T-cell (primary cell): ENCODE data around the gene SPZ1. TPM values are rescaled to one million over a fixed set of nuclear protein-coding genes. Genes with fewer than 3 reads are reported as not detected.

Experiments used
- ATAC-seq, 4 experiments: fragments of 200-7000 bp in 3 of 4; fragments of 150-1000 bp in 1 of 4; cut with Tn5 transposase; replicated peaks in 1 of 4; 1 replicate in 3 of 4; 2 replicates in 1 of 4; pipeline ENCODE4 v1.10.0; 2021; ENCODE audit warnings: moderate library complexity in 3 of 4, mild to moderate bottlenecking in 2 of 4, moderate number of reproducible peaks in 1 of 4
- CTCF ChIA-PET, 2 donors: fragments of 300-600 bp; sonication (Branson Sonifier 250); formaldehyde crosslinking; loops; one replicate each; lab custom pipeline; 2022; ENCODE audit warnings: antibody characterized with exemption in 2 of 2; lab: Charles Lee
- POLR2A ChIA-PET, 2 donors: fragments of 300-600 bp; sonication (Branson Sonifier 250); formaldehyde crosslinking; loops; one replicate each; lab custom pipeline; 2022; ENCODE audit warnings: antibody characterized with exemption in 2 of 2; lab: Charles Lee
- DNase-seq, 35 experiments: peaks; one replicate each; pipeline versions ENCODE4 v3.0.0 to v3.0.0-alpha.2; 2013 to 2023
- H3K27ac ChIP-seq: one replicate; pipeline ENCODE4 v1.5.1; 2013; ENCODE audit warnings: low read length
- H3K27me3 ChIP-seq, 2 experiments: replicated peaks in 1 of 2; 1 replicate in 1 of 2; 2 replicates in 1 of 2; pipeline versions ENCODE4 v1.6.1 to v1.7.0; 2013; ENCODE audit warnings: low read length in 1 of 2, mixed read lengths in 1 of 2; ENCODE audit not compliant: control insufficient read depth in 2 of 2, insufficient read depth in 2 of 2; ENCODE audit errors: extremely low read depth in 1 of 2
- H3K36me3 ChIP-seq, 2 donors: 1 replicate in 1 of 2; 2 replicates in 1 of 2; pipeline versions ENCODE4 v1.6.1 to v1.7.0; 2013; ENCODE audit warnings: low read length in 1 of 2; ENCODE audit not compliant: control insufficient read depth in 2 of 2, insufficient read depth in 1 of 2; ENCODE audit errors: extremely low read depth in 1 of 2
- H3K4me1 ChIP-seq, 2 experiments: 1 replicate in 1 of 2; 2 replicates in 1 of 2; pipeline versions ENCODE4 v1.6.1 to v1.7.0; 2013; ENCODE audit warnings: low read length in 2 of 2, mixed read lengths in 1 of 2; ENCODE audit not compliant: insufficient read depth in 2 of 2, control insufficient read depth in 1 of 2; ENCODE audit errors: extremely low read depth in 1 of 2
- H3K4me3 ChIP-seq, 2 donors: 1 replicate in 1 of 2; 2 replicates in 1 of 2; pipeline versions ENCODE4 v1.5.1 to v1.7.0; 2013; ENCODE audit warnings: mild to moderate bottlenecking in 2 of 2, low read length in 1 of 2, moderate library complexity in 1 of 2; ENCODE audit not compliant: control insufficient read depth in 1 of 2; ENCODE audit errors: extremely low read depth in 1 of 2
- H3K9me3 ChIP-seq: 2 replicates; pipeline ENCODE4 v1.7.0; 2013
- H3K27ac Mint-ChIP-seq, 2 donors: one replicate each; pipeline ENCODE4 v1.8.0; 2020 to 2021; ENCODE audit warnings: mild to moderate bottlenecking in 2 of 2, mixed read lengths in 2 of 2
- H3K27me3 Mint-ChIP-seq, 2 donors: one replicate each; pipeline ENCODE4 v1.8.0; 2021 to 2022; ENCODE audit warnings: mixed read lengths in 2 of 2
- H3K36me3 Mint-ChIP-seq: one replicate; pipeline ENCODE4 v1.8.0; 2021; ENCODE audit warnings: mixed read lengths
- H3K4me1 Mint-ChIP-seq, 3 donors: one replicate each; pipeline ENCODE4 v1.8.0; 2020 to 2022; ENCODE audit warnings: mixed read lengths in 3 of 3, mild to moderate bottlenecking in 1 of 3
- H3K4me3 Mint-ChIP-seq, 3 donors: one replicate each; pipeline ENCODE4 v1.8.0; 2020 to 2022; ENCODE audit warnings: mild to moderate bottlenecking in 3 of 3, mixed read lengths in 3 of 3, moderate library complexity in 3 of 3
- H3K9me3 Mint-ChIP-seq, 3 donors: one replicate each; pipeline ENCODE4 v1.8.0; 2020 to 2022; ENCODE audit warnings: mixed read lengths in 3 of 3
- whole genome bisulfite sequencing: methylation state at CpG from one replicate; pipeline ENCODE4 v1.1.5; 2013; ENCODE audit warnings: missing lambda C conversion rate; ENCODE audit not compliant: insufficient coverage; 5-methylcytosine and 5-hydroxymethylcytosine counted together
- total RNA-seq, 35 experiments: library from RNA in 6 of 35; stranded (reverse) in 6 of 35; fragments of 120-200 nt in 1 of 35; gene quantifications; one replicate each; pipeline versions ENCODE4 v1.2.1 to v1.2.4 and lab custom pipeline; 2013 to 2026

The SPZ1 gene
- total RNA-seq, 5 donors from 2014 or later (not counting 1 experiment from before 2014, with no cell fraction given), result not detected

DNA sequence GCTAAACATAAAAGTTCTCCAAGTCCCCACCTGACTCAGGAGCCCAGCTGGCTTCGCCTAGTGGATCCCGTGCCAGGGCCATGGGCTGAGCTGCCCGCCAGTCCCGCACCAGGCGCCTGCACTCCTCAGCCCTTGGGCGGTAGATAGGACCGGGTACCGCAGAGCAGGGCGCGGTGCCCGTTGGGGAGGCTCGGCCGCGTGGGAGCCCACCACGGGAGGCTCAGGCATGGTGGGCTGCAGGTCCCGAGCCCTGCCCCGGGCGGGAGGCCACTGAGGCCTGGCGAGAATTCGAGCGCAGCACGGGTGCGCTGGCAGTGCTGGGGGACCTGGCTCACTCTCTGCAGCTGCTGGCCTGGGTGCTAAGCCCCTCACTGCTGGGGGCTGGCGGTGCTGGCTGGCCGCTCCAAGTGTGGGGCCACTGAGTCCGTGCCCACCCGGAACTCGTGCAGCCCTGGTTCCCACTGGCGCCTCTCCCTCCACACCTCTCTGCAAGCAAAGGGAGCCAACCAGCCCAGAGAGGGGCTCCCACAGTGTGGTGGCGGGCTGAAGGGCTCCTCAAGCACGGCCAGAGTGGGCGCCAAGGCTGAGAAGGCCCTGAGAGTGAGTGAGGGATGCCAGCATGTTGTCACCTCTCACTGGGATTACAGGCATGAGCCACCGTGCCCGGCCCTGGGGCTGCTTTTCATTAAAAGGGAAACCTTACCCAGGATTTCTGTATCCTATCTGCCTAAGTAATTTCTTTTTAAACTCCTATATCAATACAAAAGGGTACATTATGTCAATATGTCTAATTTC lies 9.7 kb upstream of the SPZ1 start:
- Histone ChIP-seq H3K27ac (no peak overlapping the region), H3K27me3 (peaks cover 0 to 2% of the 10 kb centered on the region in 2 experiments), H3K4me1 (no peaks in the 10 kb centered on the region), H3K4me3 (no peak overlapping the region), H3K36me3 (no peaks in the 10 kb centered on the region), H3K9me3 (no peaks in the 10 kb centered on the region)
- POLR2A ChIA-PET, result no interaction called here
- Mint-ChIP-seq H3K4me1 (no peaks in the 10 kb centered on the region), H3K4me3 (no peak overlapping the region), H3K36me3 (no peaks in the 10 kb centered on the region), H3K27me3 (peaks cover 2% of the 10 kb centered on the region in 2 donors), H3K27ac (no peak overlapping the region), H3K9me3 (no peaks in the 10 kb centered on the region)
- CTCF ChIA-PET, result interaction anchor here (0.6 to 7.6 kb wide), 5 partner anchors 26 to 227 kb away, joined by 3 to 169 read pairs (median 26); no protein-coding TSS in a partner anchor
- WGBS, result 88% methylated on average over 28 of the region's 34 CpGs
- ATAC-seq (no peak), DNase-seq (no peak)

DNA sequence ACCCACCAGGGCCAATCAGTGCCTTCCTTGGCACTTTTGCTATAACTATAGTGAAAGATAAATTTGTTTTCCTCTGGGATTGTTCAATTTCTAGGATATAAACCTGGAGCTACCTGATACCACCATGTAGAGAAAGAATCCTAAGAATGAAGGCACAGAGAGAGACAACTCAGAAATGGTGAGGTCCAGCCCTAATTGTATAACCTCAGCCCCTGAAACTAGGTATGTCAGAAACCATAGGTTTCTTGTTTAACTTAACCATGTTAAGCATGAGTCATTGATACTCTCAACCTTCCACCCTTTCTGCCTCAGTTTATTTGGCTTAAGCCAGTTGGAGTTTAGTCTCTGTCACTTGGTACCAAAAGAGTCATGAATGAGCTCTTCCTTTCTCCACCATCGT lies 4.6 kb upstream of the SPZ1 start:
- no peak for DNase-seq
- Histone ChIP-seq H3K27me3 (peaks cover 0 to 8% of the 10 kb centered on the region in 2 experiments), H3K4me3 (no peak overlapping the region), H3K4me1 (no peaks in the 10 kb centered on the region), H3K36me3 (no peaks in the 10 kb centered on the region), H3K27ac (no peak overlapping the region), H3K9me3 (no peaks in the 10 kb centered on the region)
- Mint-ChIP-seq H3K27me3 (peaks cover 15 to 21% of the 10 kb centered on the region in 2 donors), H3K27ac (no peak overlapping the region), H3K4me1 (no peaks in the 10 kb centered on the region), H3K4me3 (no peak overlapping the region), H3K9me3 (no peaks in the 10 kb centered on the region), H3K36me3 (no peaks in the 10 kb centered on the region)
- ATAC-seq, result no peak
- ChIA-PET CTCF (no interaction called here), POLR2A (interaction anchor here in 1 of 2 donors (0.7 kb wide), 1 partner anchor 824 kb away, joined by 4 read pairs; no protein-coding TSS in a partner anchor)
- WGBS, result 83% methylated on average over 1 of the region's 1 CpG

DNA sequence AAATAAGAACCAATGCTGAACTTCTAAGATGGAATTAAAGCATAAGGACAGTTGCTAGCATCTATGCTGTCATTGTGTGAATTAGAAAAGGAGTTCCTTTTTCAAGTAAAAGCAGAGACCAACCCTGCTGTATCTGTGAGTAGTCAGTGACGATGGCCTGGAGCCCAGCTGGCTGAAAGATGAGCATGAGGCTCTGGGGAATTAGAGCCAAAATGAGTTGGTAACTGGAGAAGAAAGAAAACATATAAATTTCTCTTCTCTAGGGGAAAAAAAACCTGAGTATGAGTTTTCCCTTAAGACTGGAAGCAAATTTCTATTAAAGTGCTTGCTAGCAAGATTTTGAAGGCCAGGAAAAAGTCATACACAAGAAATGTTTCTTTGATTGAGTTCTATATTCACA lies 1.6 kb upstream of the SPZ1 start:
- Histone ChIP-seq H3K27ac (no peak overlapping the region), H3K36me3 (no peaks in the 10 kb centered on the region), H3K27me3 (peaks cover 0 to 9% of the 10 kb centered on the region in 2 experiments), H3K4me3 (no peak overlapping the region), H3K4me1 (no peaks in the 10 kb centered on the region), H3K9me3 (no peaks in the 10 kb centered on the region)
- Mint-ChIP-seq H3K4me3 (no peak overlapping the region), H3K9me3 (no peaks in the 10 kb centered on the region), H3K4me1 (no peaks in the 10 kb centered on the region), H3K27ac (no peak overlapping the region), H3K27me3 (peaks cover 15 to 27% of the 10 kb centered on the region in 2 donors), H3K36me3 (no peaks in the 10 kb centered on the region)
- no CpG with 5 or more reads among the region's 1 CpG for WGBS
- CTCF ChIA-PET, result interaction anchor here in 1 of 2 donors (0.6 to 1.2 kb wide), 2 partner anchors 10 to 96 kb away, joined by 3 to 4 read pairs; no protein-coding TSS in a partner anchor
- ATAC-seq (no peak), DNase-seq (no peak)
- POLR2A ChIA-PET, result interaction anchor here in 1 of 2 donors (1.1 kb wide), 1 partner anchor 9 kb away, joined by 6 read pairs; no protein-coding TSS in a partner anchor

DNA sequence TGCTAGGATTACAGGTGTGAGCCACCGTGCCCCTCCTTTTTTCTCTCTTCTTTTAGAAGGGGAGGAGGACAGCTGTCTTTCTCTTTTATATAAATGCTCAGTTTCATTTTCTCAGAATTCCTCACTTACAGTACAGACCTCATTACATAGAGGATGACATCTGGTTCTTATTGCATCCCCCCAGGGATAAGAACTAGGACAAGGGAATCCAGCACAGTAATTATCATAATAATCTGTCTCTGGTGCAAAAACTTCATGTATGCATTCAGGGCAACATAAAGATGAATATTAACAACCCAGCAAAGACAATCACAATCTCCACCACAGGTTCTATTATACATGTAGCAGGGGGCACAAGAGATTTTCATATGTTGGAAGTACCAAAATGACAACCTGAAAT lies 5.1 kb downstream of the SPZ1 start:
- H3K4me1 Mint-ChIP-seq, result no peaks in the 10 kb centered on the region
- POLR2A ChIA-PET, result no interaction called here
- no peak for ATAC-seq

DNA sequence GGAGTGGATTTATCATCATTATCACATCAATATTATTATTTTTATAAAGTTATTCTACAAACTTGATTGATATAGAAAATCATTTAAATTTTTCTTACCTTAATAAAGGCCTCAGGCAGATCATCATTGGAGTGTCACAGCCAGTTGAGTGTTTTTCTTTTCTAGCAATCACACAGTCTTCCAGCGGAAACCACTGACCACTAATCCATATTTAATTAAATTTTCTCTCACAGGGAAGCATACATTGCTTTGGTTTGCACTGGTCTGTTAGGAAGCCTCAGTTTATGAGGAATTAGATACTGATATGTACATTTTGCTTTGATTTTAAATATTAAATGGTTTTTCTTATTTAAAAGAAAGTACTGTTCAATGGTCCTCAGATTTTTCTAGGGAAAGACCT lies 6.7 kb downstream of the SPZ1 start:
- no peak overlapping the region for H3K27ac Mint-ChIP-seq
- POLR2A ChIA-PET, result no interaction called here

More for the DNA sequence above, 5.1 kb downstream of the SPZ1 start:
- H3K4me1 ChIP-seq, result no peaks in the 10 kb centered on the region
- H3K4me3 ChIP-seq, result no peak overlapping the region
- WGBS, result no CpG with 5 or more reads among the region's 1 CpG
- peaks cover 0 to 7% of the 10 kb centered on the region in 2 donors for H3K27me3 Mint-ChIP-seq
- peaks cover 0 to 3% of the 10 kb centered on the region in 2 experiments for H3K27me3 ChIP-seq
- no peaks in the 10 kb centered on the region for H3K36me3 Mint-ChIP-seq
- H3K9me3 Mint-ChIP-seq, result no peaks in the 10 kb centered on the region
- H3K4me3 Mint-ChIP-seq, result no peak overlapping the region
- H3K27ac ChIP-seq, result no peak overlapping the region
- DNase-seq, result no peak
- no peak overlapping the region for H3K27ac Mint-ChIP-seq
- CTCF ChIA-PET, result no interaction called here
- H3K9me3 ChIP-seq, result no peaks in the 10 kb centered on the region
- H3K36me3 ChIP-seq, result no peaks in the 10 kb centered on the region

DNA sequence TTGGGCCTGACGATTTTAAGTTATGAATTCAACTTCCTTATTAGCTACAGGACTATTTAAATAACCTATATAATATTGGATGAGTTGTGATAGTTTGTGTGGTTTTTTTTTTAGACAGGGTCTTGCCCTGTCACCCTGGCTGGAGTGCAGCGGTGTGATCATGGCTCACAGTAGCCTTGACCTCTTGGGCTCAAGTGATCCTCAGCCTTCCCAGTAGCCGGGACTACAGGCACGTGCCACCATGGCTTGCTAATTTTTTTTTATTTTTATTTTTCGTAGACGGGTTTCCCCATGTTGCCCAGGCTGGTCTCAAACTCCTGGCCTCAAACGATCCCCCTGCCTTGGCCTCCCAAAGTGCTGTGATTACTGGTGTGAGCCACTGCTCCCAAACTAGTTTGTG lies 17.6 kb downstream of the SPZ1 start:
- ATAC-seq (no peak), DNase-seq (no peak)
- Histone ChIP-seq H3K9me3 (no peaks in the 10 kb centered on the region), H3K27me3 (peaks cover 0 to 28% of the 10 kb centered on the region in 2 experiments), H3K27ac (no peak overlapping the region), H3K4me1 (no peaks in the 10 kb centered on the region), H3K4me3 (no peak overlapping the region), H3K36me3 (no peaks in the 10 kb centered on the region)
- Mint-ChIP-seq H3K9me3 (no peaks in the 10 kb centered on the region), H3K27me3 (peaks cover 16 to 21% of the 10 kb centered on the region in 2 donors), H3K4me1 (no peaks in the 10 kb centered on the region), H3K4me3 (no peak overlapping the region), H3K36me3 (no peaks in the 10 kb centered on the region), H3K27ac (no peak overlapping the region)
- ChIA-PET CTCF (no interaction called here), POLR2A (no interaction called here)
- 85% methylated on average over 2 of the region's 7 CpGs for WGBS

More for the DNA sequence above, 6.7 kb downstream of the SPZ1 start:
- CTCF ChIA-PET, result interaction anchor here in 1 of 2 donors (0.6 kb wide), 1 partner anchor 19 kb away, joined by 5 read pairs; no protein-coding TSS in a partner anchor
- Mint-ChIP-seq H3K27me3 (peaks cover 0 to 7% of the 10 kb centered on the region in 2 donors), H3K4me3 (no peak overlapping the region), H3K9me3 (no peaks in the 10 kb centered on the region), H3K36me3 (no peaks in the 10 kb centered on the region), H3K4me1 (no peaks in the 10 kb centered on the region)
- H3K4me1 ChIP-seq, result no peaks in the 10 kb centered on the region
- no peak overlapping the region for H3K4me3 ChIP-seq
- H3K9me3 ChIP-seq, result no peaks in the 10 kb centered on the region
- no CpG with 5 or more reads among the region's 1 CpG for WGBS
- ATAC-seq (no peak), DNase-seq (no peak)
- H3K27ac ChIP-seq, result no peak overlapping the region
- H3K27me3 ChIP-seq, result peaks cover 0 to 3% of the 10 kb centered on the region in 2 experiments
- H3K36me3 ChIP-seq, result no peaks in the 10 kb centered on the region
